Renal cortical epithelial cell (primary cell): ENCODE measurements around the gene RHOBTB3. TPM values are rescaled to one million over a fixed set of nuclear protein-coding genes. Genes with fewer than 3 reads are reported as not detected.
"Not testable (repeated sequence)": the region's sequence is repeated elsewhere in the genome, so short reads cannot be mapped to it uniquely, and the experiment has no call there.

Source experiments
- DNase-seq: peaks from one replicate; pipeline ENCODE4 v3.0.0-alpha.2; 2011; ENCODE audit warnings: low read depth
- total RNA-seq: library from RNA; depleted of rRNA; stranded (reverse); fragments of >200 nt; gene quantifications from 2 replicates; pipeline ENCODE4 v1.2.3, GENCODE V29; 2014

The RHOBTB3 gene
- total RNA-seq, 1 donor from 2014 or later, result 183 TPM

GRCh38 chr5:95799191-95799835, 68.2 kb downstream of the RHOBTB3 start:
- DNase-seq, result peak; percentile 98

- DNase-seq, result no peak
These were observed 69.4 kb downstream of the RHOBTB3 start for GRCh38 chr5:95800553-95800952.

GRCh38 chr5:95801532-95801931, 70.4 kb downstream of the RHOBTB3 start:
- DNase-seq, result peak; percentile 74

GRCh38 chr5:95801961-95802360, 70.8 kb downstream of the RHOBTB3 start:
- no peak for DNase-seq

GRCh38 chr5:95803271-95804148, 72.4 kb downstream of the RHOBTB3 start:
- DNase-seq, result peak; percentile 93

GRCh38 chr5:95804736-95805539, 73.8 kb downstream of the RHOBTB3 start:
- no peak for DNase-seq

- DNase-seq, result no peak
These were observed 75.6 kb downstream of the RHOBTB3 start for GRCh38 chr5:95806687-95807086.

GRCh38 chr5:95808013-95808685, 77.0 kb downstream of the RHOBTB3 start:
- no peak for DNase-seq

- no peak for DNase-seq
These were observed 77.7 kb downstream of the RHOBTB3 start for GRCh38 chr5:95808686-95809413.

- DNase-seq, result peak; percentile 66
These were observed 78.4 kb downstream of the RHOBTB3 start for GRCh38 chr5:95809414-95809960.

- DNase-seq, result no peak
These were observed 79.4 kb downstream of the RHOBTB3 start for GRCh38 chr5:95810305-95811125.

GRCh38 chr5:95811126-95811423, 79.9 kb downstream of the RHOBTB3 start:
- DNase-seq, result peak; percentile 87

- not testable (repeated sequence) for DNase-seq
These were observed 80.4 kb downstream of the RHOBTB3 start for GRCh38 chr5:95811461-95812073.

GRCh38 chr5:95812074-95812471, 80.9 kb downstream of the RHOBTB3 start:
- DNase-seq, result no peak

GRCh38 chr5:95813035-95813434, 81.9 kb downstream of the RHOBTB3 start:
- not testable (repeated sequence) for DNase-seq

- no peak for DNase-seq
These were observed 84.1 kb downstream of the RHOBTB3 start for GRCh38 chr5:95815155-95815729.

GRCh38 chr5:95816341-95816740, 85.2 kb downstream of the RHOBTB3 start:
- DNase-seq, result no peak

GRCh38 chr5:95816776-95817175, 85.6 kb downstream of the RHOBTB3 start:
- DNase-seq, result no peak

- peak; percentile 96 for DNase-seq
These were observed 86.3 kb downstream of the RHOBTB3 start for GRCh38 chr5:95817430-95817829.
